RWPE1 (cell line): Measurements from ENCODE around the gene SRRM3.

Source experiments
- CTCF ChIA-PET: fragments of 350-600 bp; sonication (Branson Sonifier 250); formaldehyde crosslinking; extraction: SDS; loops from one replicate; lab custom pipeline; 2021; lab: Yijun Ruan, JAX
- POLR2A ChIA-PET: fragments of 400-600 bp; formaldehyde crosslinking; extraction: SDS; loops from one replicate; lab custom pipeline; 2020; ENCODE audit warnings: antibody characterized with exemption; ENCODE audit not compliant: low non-redundant PET; lab: Yijun Ruan, JAX
- DNase-seq: peaks from one replicate; pipeline ENCODE4 v3.0.0; 2012; ENCODE audit warnings: low spot score
- H3K27ac ChIP-seq: fragments of 450-650 bp; 2 replicates; pipeline ENCODE4 v1.5.1; 2017
- CTCF ChIP-seq: fragments of 450-650 bp; conservative IDR thresholded peaks from 2 replicates; pipeline ENCODE4 v1.5.1; 2017; ENCODE audit warnings: low read depth, mild to moderate bottlenecking

SRRM3 gene

GRCh38 chr7:76193883-76194282, 7.8 kb upstream of the SRRM3 start:
- TF ChIP-seq CTCF: no peak
- no peak for DNase-seq
- ChIA-PET POLR2A (no interaction called here), CTCF (interaction anchor here (1.5 kb wide), 1 partner anchor 15 kb away, joined by 3 read pairs; no protein-coding TSS in a partner anchor)
- no peak overlapping the region for H3K27ac ChIP-seq

GRCh38 chr7:76196786-76197185, 4.9 kb upstream of the SRRM3 start:
- no peak overlapping the region for H3K27ac ChIP-seq
- TF ChIP-seq CTCF: no peak
- DNase-seq: no peak
- ChIA-PET POLR2A (no interaction called here), CTCF (no interaction called here)

- H3K27ac ChIP-seq: no peak overlapping the region
- no peak for TF ChIP-seq CTCF
- ChIA-PET POLR2A (no interaction called here), CTCF (no interaction called here)
- DNase-seq: no peak
Measured at GRCh38 chr7:76198202-76198601, 3.5 kb upstream of the SRRM3 start.

GRCh38 chr7:76202666-76203030, 952 bp downstream of the SRRM3 start:
- POLR2A ChIA-PET: no interaction called here
- no peak for TF ChIP-seq CTCF
- no peak overlapping the region for H3K27ac ChIP-seq
- DNase-seq: no peak
- CTCF ChIA-PET: interaction anchor here (1.2 to 2.4 kb wide), 2 partner anchors 22 to 60 kb away, joined by 3 to 7 read pairs; no protein-coding TSS in a partner anchor

- ChIA-PET CTCF (interaction anchor here (1.2 to 2.4 kb wide), 2 partner anchors 59 to 109 kb away, joined by 3 to 7 read pairs; no protein-coding TSS in a partner anchor), POLR2A (no interaction called here)
- DNase-seq: no peak
- TF ChIP-seq CTCF: no peak
- H3K27ac ChIP-seq: no peak overlapping the region
Measured at GRCh38 chr7:76204147-76204546, 2.5 kb downstream of the SRRM3 start.

GRCh38 chr7:76206633-76207032, 4.9 kb downstream of the SRRM3 start:
- no peak for DNase-seq
- no peak overlapping the region for H3K27ac ChIP-seq
- TF ChIP-seq CTCF: no peak
- ChIA-PET CTCF (interaction anchor here (0.7 to 1.0 kb wide), 2 partner anchors 28 to 76 kb away, joined by 3 to 4 read pairs; no protein-coding TSS in a partner anchor), POLR2A (no interaction called here)
